HEK293T (cell line): Measurements from ENCODE around the gene OOSP1.

Experiments
- BHLHE40 ChIP-seq: fragments of 450-650 bp; IDR thresholded peaks from 2 replicates; pipeline ENCODE4 v1.6.1; 2016; ENCODE audit warnings: mild to moderate bottlenecking, moderate library complexity, borderline replicate concordance
- FOXA1 ChIP-seq: fragments of 450-650 bp; IDR thresholded peaks from 2 replicates; pipeline ENCODE4 v1.6.1; 2016; ENCODE audit warnings: mild to moderate bottlenecking
- FOXM1 ChIP-seq: fragments of 450-650 bp; IDR thresholded peaks from 2 replicates; pipeline ENCODE4 v1.6.1; 2017; ENCODE audit warnings: mild to moderate bottlenecking, borderline replicate concordance
- NFRKB ChIP-seq: fragments of 450-650 bp; IDR thresholded peaks from 2 replicates; pipeline ENCODE4 v1.6.1; 2016; ENCODE audit warnings: mild to moderate bottlenecking, moderate library complexity
- PKNOX1 ChIP-seq: fragments of 450-650 bp; IDR thresholded peaks from 2 replicates; pipeline ENCODE4 v1.6.1; 2016
- SP1 ChIP-seq: fragments of 450-650 bp; IDR thresholded peaks from 2 replicates; pipeline ENCODE4 v1.6.1; 2017
- SUZ12 ChIP-seq: fragments of 450-650 bp; IDR thresholded peaks from 2 replicates; pipeline ENCODE4 v1.6.1; 2016; ENCODE audit warnings: mild to moderate bottlenecking
- TARDBP ChIP-seq: fragments of 450-650 bp; IDR thresholded peaks from 2 replicates; pipeline ENCODE4 v1.6.1; 2016

- no peak for TF ChIP-seq SUZ12
- no peak for TF ChIP-seq FOXM1
- no peak for TF ChIP-seq FOXA1
- no peak for TF ChIP-seq SP1
- TF ChIP-seq NFRKB, result no peak
- TF ChIP-seq PKNOX1, result no peak
- TF ChIP-seq BHLHE40, result no peak
- TF ChIP-seq TARDBP, result no peak
Observed at GRCh38 chr11:59938718-59939117, 486 bp downstream of the OOSP1 start.
